Measurements from ENCODE around the gene SVIP. TPM values are rescaled to one million over a fixed set of nuclear protein-coding genes. Genes with fewer than 3 reads are reported as not detected.
A peak's percentile ranks its signal among the peaks of the same experiment; 100 is the strongest.

The SVIP gene
- total RNA-seq, 2 experiments from 2014 or later, result not detected

GRCh38 chr11:22808571-22809197 is 20.9 kb downstream of the SVIP start:
- intact Hi-C loops (cut with micrococcal nuclease; ENCODE audit: unreplicated experiment), result loop anchor here (5.0 kb wide), 1 partner anchor 181 kb away; the partner anchor contains the start of gene FANCF
- ChIA-PET POLR2A (interaction anchor here (0.5 to 1.9 kb wide), 3 partner anchors 10 to 100 kb away, joined by 4 to 5 read pairs (median 4); no protein-coding TSS in a partner anchor), CTCF (ENCODE audit: unreplicated experiment) (interaction anchor here (1.2 kb wide), 1 partner anchor 27 kb away, joined by 3 read pairs; no protein-coding TSS in a partner anchor)
- H3K4me3 ChIP-seq (ENCODE audit: low read depth, low read length, poor library complexity, severe bottlenecking), result no peak overlapping the region
- no peaks in the 10 kb centered on the region for H4K20me1 ChIP-seq (ENCODE audit: insufficient read depth, low read length)
- H3K36me3 ChIP-seq (ENCODE audit: insufficient read depth, low read length), result no peaks in the 10 kb centered on the region
- BruUV-seq (replicated peaks), result no TSS peak
- H3K79me2 ChIP-seq (ENCODE audit: insufficient read depth, low read depth, low read length), result no peaks in the 10 kb centered on the region
- peaks cover 20% of the 10 kb centered on the region for H3K4me1 ChIP-seq (ENCODE audit: insufficient read depth, low read length, poor library complexity, severe bottlenecking)
- DNase-seq (ENCODE audit: low spot score), result no peak
- H2AFZ ChIP-seq (ENCODE audit: low read length), result no peak overlapping the region
- no peaks in the 10 kb centered on the region for H3K9me2 ChIP-seq (ENCODE audit: insufficient read depth, low read length)
- TF ChIP-seq CTCF (conservative IDR thresholded peaks at IDR 0.05; ENCODE audit: low read length) (no peak), EZH2phosphoT487 (IDR thresholded peaks at IDR 0.05; ENCODE audit: borderline replicate concordance, low read depth, low read length) (no peak)
- H3K27ac ChIP-seq (ENCODE audit: low read depth, low read length, poor library complexity, severe bottlenecking), result peak overlapping the region; percentile 28
- peaks cover 6% of the 10 kb centered on the region; the same call in 1 of the 2 replicates for H3K9me3 ChIP-seq (ENCODE audit: low read length)
- peak overlapping the region; percentile 62 for H3K4me2 ChIP-seq (ENCODE audit: low read length)

DNA sequence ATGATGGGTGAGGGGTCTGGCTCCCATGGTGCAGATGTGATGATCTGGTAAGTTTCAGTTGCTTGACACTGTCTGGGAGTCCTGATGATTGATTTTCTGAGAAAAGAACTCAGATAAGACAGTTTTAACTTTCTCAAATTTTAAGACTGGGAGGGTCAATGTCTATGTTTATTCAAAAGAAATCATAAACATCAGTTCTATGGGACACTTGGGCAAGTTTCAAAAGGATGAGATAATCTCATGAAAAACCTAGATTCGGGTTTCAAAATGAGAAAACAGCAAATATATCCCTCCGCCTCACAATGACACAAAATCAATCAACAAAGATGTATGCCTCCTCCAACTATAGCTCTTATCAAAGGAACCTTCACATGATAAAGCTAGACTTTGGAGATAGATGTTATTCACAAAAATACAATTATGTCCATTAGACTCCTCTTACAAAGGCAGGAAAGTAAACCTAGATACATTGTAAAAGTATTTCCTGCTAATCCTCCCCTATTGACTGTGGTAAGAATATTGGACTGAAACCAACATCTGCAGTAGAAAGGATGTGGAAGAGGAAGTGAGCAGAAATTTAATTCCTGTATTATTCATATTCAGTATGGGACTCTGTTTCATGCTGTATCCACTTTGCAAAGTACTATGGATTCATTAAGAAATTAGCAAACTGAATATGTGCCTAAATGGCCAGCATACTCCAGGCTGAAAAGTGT is 21.6 kb downstream of the SVIP start:
- CTCF ChIA-PET (ENCODE audit: unreplicated experiment), result no interaction called here
- no TSS peak for BruUV-seq (replicated peaks)
- POLR2A ChIA-PET, result interaction anchor here (1.9 kb wide), 1 partner anchor 9 kb away, joined by 4 read pairs; no protein-coding TSS in a partner anchor

DNA sequence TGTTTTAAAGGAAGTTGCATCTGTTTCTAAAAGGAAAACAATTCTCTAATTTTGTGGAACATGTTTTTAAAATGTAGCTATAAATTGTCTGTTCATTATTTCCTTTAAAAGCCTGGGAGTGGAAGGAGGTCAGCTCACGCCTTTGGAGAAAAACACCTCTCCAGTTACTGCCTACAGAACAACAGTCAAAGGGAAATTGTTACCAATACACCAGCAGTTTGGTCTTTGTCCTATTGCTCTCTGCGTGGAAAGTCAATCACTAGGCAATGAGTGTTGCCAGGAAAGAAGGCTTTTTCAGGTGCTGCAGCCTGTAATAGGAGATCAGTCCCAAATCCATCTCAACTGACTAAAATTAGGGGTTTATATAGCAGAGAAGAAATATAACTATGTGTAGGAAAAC is 22.2 kb downstream of the SVIP start:
- TF ChIP-seq EZH2phosphoT487 (IDR thresholded peaks at IDR 0.05; ENCODE audit: borderline replicate concordance, low read depth, low read length) (no peak), CTCF (conservative IDR thresholded peaks at IDR 0.05; ENCODE audit: low read length) (no peak)
- no peak for DNase-seq (ENCODE audit: low spot score)
- Histone ChIP-seq H3K4me1 (ENCODE audit: insufficient read depth, low read length, poor library complexity, severe bottlenecking) (peaks cover 20% of the 10 kb centered on the region), H3K9me3 (ENCODE audit: low read length) (peaks cover 6% of the 10 kb centered on the region; the same call in 1 of the 2 replicates), H2AFZ (ENCODE audit: low read length) (no peak overlapping the region), H4K20me1 (ENCODE audit: insufficient read depth, low read length) (no peaks in the 10 kb centered on the region), H3K36me3 (ENCODE audit: insufficient read depth, low read length) (no peaks in the 10 kb centered on the region), H3K4me3 (ENCODE audit: low read depth, low read length, poor library complexity, severe bottlenecking) (no peak overlapping the region), H3K79me2 (ENCODE audit: insufficient read depth, low read depth, low read length) (no peaks in the 10 kb centered on the region), H3K27ac (ENCODE audit: low read depth, low read length, poor library complexity, severe bottlenecking) (no peak overlapping the region), H3K9me2 (ENCODE audit: insufficient read depth, low read length) (no peaks in the 10 kb centered on the region), H3K4me2 (ENCODE audit: low read length) (peak overlapping the region; percentile 62)
- intact Hi-C loops (cut with micrococcal nuclease; ENCODE audit: unreplicated experiment), result loop anchor here (5.0 kb wide), 1 partner anchor 180 kb away; the partner anchor contains the start of gene FANCF
- CTCF ChIA-PET (ENCODE audit: unreplicated experiment), result no interaction called here
- BruUV-seq (replicated peaks), result no TSS peak
- POLR2A ChIA-PET, result interaction anchor here (1.9 kb wide), 1 partner anchor 9 kb away, joined by 4 read pairs; no protein-coding TSS in a partner anchor

More for the DNA sequence above, 21.6 kb downstream of the SVIP start:
- no peak for TF ChIP-seq EZH2phosphoT487 (IDR thresholded peaks at IDR 0.05; ENCODE audit: borderline replicate concordance, low read depth, low read length)
- intact Hi-C loops (cut with micrococcal nuclease; ENCODE audit: unreplicated experiment), result loop anchor here (5.0 kb wide), 1 partner anchor 181 kb away; the partner anchor contains the start of gene FANCF
- Histone ChIP-seq H3K4me2 (ENCODE audit: low read length) (peak overlapping the region; percentile 62), H3K4me1 (ENCODE audit: insufficient read depth, low read length, poor library complexity, severe bottlenecking) (peaks cover 20% of the 10 kb centered on the region), H3K9me3 (ENCODE audit: low read length) (peaks cover 6% of the 10 kb centered on the region; the same call in 1 of the 2 replicates), H4K20me1 (ENCODE audit: insufficient read depth, low read length) (no peaks in the 10 kb centered on the region), H3K36me3 (ENCODE audit: insufficient read depth, low read length) (no peaks in the 10 kb centered on the region), H3K9me2 (ENCODE audit: insufficient read depth, low read length) (no peaks in the 10 kb centered on the region), H3K4me3 (ENCODE audit: low read depth, low read length, poor library complexity, severe bottlenecking) (no peak overlapping the region), H3K27ac (ENCODE audit: low read depth, low read length, poor library complexity, severe bottlenecking) (peak overlapping the region; percentile 28), H3K79me2 (ENCODE audit: insufficient read depth, low read depth, low read length) (no peaks in the 10 kb centered on the region), H2AFZ (ENCODE audit: low read length) (no peak overlapping the region)
- peak; percentile 55 for DNase-seq (ENCODE audit: low spot score)

Measured in OCI-LY7 (cell line).